Erythroblast (primary cell): ENCODE measurements around the gene DIS3L.

Source experiments
- GATA1 ChIP-seq: IDR thresholded peaks from 2 replicates; pipeline ENCODE4 v1.6.1; 2011; ENCODE audit warnings: low read depth, mild to moderate bottlenecking, control low read depth, low read length, moderate library complexity
- POLR2A ChIP-seq: IDR thresholded peaks from 2 replicates; pipeline ENCODE4 v1.6.1; 2011; ENCODE audit warnings: mild to moderate bottlenecking, low read length

DNA sequence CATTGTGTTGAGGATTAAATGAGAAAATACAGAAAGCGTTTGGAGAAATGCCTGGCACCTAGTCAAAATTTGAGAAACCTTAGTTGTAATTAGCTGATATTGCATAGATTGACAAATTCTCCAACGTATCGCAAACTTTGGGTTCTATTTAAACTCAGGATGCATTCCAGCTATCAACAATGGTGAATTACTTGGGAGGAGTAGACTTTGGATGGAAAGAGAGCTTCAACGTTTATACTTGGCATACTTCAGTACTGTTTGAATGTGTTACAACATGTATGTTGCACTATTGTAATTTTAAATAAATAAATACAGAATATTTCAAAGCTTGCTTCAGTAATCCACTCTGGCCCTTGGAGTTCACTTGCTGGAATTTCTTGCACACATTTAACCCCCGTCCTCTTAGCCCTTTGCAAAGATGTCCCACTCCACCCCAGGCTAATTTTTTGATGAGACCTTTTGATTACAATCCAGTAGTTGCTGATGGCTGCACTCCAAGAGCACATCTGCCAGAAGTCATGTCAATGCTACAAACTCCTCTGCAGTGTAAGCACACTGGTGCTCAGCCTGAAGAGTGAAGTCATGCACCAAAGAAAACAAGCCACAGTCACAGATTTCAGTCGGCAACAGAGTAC is 4.7 kb upstream of the DIS3L start:
- TF ChIP-seq POLR2A (no peak), GATA1 (no peak)
